ENCODE data around the gene TENT4A.
"Not testable (repeated sequence)": the region's sequence is repeated elsewhere in the genome, so short reads cannot be mapped to it uniquely, and the experiment has no call there.

TENT4A gene

DNA sequence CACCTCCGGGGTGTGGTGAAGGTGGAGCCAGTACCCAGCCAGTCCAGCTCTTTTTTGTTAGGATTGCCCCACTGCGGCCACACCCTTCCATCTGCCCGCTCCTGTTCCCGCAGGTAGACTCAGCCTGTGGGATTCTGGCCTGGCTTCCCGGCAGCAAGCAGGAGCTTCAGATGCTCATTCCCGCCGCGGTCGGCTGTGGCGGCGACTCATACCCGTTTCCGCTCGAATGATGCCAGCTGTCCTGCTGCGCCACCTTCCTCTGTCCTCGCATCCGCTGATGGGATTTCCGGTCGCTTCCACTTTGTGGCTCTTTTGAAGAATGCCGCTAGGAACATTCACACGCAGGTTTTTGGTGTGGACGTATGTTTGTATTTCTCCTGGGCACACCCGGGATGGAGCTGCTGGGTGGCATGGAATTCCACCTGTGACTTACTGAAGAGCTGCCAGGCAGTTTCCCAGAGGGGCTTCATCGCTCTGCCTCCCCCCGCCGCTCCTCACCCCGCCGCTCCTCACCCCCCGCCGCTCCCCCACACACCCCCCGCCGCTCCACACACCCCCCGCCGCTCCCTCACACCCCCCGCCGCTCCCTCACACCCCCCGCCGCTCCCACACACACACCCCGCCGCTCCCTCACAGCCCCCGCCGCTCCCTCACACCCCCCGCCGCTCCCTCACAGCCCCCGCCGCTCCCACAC lies 60.3 kb downstream of the TENT4A start:
- no peak for DNase-seq (ENCODE audit: low read depth)

DNA sequence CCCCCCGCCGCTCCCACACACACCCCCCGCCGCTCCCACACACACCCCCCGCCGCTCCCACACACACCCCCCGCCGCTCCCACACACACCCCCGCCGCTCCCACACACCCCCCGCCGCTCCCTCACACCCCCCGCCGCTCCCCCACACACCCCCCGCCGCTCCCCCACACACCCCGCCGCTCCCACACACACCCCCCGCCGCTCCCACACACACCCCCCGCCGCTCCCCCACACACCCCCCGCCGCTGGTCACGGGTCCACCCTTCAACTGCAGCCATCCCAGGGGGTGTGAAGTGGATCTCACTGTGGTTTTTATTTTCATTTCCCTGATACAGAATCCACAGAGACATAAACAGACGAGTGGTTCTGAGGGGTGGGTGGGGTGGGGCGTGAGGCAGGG lies 61.0 kb downstream of the TENT4A start:
- not testable (repeated sequence) for DNase-seq (ENCODE audit: low read depth)

DNA sequence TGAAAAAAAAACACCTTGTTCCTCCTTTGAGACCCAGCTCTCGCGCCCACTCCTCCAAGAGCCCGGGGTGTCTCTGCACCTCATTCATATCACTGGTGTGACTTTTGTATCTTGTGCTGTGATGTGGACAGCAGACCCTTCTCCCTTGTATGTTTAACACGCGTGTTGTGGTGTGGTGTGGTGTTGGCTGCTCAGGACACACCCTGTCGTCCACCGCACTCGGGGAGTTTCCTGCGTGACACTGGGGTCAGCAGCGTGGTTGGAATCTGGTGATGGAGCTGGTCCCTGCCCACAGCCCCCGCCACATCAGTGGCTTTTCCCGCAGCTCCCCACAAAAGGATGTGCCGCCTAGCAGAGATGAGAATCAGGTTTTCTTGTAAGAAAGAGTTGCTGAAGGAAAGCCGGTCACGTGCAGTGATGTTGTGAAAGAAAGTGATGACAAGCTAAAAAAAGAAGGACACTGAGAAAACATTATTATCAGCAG lies 61.5 kb downstream of the TENT4A start:
- no peak for DNase-seq (ENCODE audit: low read depth)

DNA sequence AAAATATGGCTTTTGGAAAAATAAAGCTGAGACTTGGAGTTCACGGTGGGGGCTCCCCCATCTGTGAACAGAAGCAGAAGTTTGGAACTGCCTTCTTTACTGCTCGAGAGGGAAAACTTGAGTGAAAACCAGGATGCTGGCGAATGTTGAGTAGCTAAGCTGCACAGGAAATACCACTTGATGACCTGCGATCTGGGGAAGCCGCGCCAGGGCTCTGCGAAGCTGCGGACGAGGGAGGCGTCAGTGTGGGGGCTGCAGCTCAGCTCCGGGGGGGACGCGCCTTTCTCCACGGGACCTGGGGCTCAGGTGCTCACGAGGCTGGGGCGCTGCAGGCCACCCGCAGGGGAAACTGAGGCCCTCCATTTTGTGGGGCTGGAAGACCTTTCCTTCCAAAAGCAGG lies 62.3 kb downstream of the TENT4A start:
- no peak for DNase-seq (ENCODE audit: low read depth)

DNA sequence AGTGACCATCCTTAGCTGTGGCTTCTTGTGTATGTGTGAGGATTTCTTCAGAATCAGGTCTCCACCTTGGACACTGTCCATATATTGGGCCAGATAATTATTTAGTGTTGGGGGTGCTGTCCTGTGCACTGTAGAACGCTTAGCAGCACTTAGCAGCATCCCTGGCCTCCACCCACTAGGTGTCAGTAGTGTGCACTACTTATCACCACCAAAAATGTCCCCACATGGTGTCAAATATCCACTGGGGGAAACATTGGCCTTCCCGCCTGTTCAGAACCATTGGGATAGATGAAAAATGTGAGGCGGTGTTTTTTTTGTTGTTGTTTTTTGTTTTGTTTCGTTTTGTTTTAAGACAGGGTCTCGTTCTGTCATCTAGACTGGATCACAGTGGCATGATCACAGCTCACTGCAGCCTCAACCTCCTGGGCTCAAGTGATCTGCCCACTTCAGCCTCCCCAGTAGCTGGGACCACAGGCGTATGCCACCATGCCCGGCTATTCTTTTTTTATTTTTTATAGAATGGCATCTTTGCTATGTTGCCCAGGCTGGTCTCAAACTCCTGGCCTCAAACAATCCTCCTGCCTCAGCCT lies 67.7 kb downstream of the TENT4A start:
- DNase-seq (ENCODE audit: low read depth), result no peak

DNA sequence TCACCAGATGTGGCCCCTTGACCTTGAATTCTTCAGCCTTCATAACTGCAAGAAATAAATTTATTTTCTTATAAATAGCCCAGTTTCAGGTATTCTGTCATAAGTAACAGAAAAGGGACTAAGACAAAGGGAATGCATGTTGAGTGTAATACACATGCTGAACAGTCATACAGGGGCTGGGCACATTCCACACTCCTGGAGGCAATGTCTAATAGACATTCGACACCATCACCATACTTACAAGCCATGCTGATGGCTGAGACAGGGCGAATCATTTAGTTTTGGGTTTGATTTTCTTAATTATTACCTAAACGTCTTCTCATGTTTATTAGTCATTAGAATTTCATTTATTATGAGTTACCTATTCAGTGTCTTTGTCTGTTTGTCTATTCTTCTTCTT lies 68.5 kb downstream of the TENT4A start:
- no peak for DNase-seq (ENCODE audit: low read depth)

DNA sequence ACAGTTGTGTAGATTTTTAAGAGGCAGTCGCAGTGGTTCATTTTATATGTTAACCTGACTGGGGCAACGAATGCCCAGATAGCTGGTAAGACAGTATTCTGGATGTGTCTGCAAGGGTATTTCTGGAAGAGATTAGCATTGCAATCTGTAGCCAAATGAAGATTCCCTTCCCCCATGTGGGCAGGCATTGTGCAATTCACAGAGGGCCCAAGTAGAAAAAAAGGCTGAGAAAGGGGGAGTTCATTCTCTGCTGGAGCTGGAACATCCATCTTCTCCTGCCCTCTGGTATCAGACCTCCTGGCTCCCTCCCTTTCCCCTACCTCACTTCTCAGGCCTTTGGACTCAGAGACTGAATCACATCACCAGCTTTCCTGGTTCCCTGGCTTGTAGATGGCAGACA lies 70.6 kb downstream of the TENT4A start:
- DNase-seq (ENCODE audit: low read depth), result no peak

DNA sequence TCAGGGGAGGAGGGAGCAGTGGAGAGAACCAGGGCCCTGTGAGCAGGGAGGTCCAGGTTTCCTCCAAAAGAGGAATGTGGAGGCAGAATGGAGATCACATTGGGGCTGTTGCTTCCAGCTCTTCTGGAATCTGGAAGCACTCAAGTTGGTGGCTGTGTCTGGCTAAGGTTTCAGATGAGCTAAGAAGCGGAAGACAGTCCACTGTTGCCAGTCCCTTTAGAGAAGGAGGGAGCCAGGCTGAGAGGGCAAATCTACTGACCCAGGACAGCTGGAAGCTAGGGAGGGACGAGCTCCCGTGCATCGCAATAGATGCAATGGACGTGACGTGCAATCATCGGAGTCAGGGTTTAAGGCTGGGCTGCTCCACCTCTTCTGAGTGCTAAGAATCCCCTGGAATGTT lies 71.2 kb downstream of the TENT4A start:
- DNase-seq (ENCODE audit: low read depth), result no peak

DNA sequence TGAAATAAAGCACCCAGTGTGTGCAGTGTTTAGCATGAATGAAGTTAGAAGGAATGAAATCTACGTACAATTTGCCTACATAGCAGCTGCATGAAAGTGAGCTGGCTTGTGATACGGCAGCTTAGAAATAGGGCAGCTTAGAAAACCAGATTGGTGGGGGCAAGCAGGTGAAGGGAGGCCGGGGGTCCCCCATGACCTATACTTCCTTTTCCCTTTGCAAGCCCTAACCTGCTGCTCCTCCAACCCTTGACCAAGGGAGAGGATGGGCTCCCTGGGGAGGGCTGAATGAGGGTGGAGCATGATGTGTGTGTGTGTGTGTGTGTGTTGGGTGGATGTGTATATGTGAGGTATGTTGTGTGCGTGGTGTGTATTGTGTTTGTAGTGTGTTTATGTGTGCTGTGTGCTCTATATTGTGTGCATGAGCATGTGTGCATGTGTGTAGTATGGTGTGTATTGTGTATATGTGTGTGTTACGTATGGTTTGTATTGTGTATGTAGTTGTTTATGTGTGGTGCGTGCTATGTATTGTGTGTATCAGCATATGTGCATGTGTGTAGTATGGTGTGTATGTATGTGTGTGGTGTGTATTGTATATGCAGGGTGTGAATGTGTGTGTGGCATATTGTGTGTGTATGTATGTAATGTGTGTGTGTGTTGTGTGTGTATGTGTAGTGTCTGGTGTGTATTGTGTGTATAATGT lies 72.1 kb downstream of the TENT4A start:
- no peak for DNase-seq (ENCODE audit: low read depth)

DNA sequence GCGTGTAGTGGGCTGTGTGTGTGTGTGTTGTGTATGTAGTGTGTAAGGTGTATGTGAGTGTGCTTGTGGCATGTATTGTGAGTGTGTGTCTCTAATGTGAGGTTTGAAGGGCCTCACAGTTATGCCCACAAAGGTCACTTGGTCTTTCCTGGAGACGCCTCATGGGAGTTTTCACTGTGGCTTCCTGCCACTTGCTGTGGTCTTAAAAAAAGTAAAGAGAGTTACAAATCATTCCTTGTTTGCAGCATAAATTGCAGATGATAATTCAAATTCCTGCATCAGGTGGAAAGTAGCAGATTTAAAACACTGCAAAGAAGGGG lies 72.6 kb downstream of the TENT4A start:
- no peak for DNase-seq (ENCODE audit: low read depth)

DNA sequence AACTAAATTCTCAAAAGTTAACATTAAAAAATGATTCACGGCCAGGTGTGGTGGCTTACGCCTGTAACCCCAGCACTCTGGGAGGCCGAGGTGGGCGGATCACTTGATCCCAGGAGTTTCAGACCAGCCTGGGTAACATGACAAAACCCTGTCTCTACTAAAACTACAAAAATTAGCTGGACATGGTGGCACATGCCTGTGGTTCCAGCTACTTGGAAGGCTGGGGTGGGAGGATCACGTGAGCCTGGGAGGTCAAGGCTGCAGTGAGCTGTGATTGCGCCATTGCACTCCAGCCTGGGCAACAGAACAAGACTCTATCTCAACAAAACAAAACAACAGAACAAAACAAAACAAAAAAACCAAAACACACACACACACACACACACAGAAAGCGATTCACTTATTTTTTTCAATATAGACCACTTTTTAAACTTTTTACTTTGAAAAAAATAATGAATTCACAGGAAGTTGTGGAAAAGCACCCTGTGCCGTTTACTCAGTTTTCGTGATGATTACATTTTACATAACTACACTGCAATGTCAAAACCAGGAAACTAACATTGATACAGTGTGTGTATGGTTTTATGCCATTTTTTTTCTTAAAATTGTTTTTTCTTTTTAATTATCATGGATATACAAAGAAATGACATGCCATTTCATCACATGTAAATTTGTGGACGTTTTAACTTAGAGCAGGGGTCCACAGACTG lies 73.7 kb downstream of the TENT4A start:
- DNase-seq (ENCODE audit: low read depth), result peak; percentile 32

DNA sequence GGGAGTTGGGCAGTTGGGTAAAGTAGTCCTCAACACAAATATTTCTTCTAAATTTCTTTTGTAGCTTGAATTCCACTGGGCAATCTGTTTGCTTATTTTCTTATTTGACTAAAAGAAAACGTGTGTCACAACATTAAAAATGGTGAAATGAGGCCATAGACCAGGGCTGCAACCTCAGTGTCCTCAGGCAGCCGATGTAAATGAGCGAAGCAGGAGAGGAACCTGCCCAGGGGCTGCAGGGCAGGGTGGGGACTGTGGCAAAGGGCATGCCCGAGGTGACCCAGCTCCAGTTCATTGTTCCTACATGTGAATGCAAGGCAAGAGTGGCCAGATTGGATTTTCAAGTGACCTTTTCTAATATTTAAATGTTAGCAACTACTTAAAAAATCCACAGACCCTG lies 74.7 kb downstream of the TENT4A start:
- DNase-seq (ENCODE audit: low read depth), result no peak

DNA sequence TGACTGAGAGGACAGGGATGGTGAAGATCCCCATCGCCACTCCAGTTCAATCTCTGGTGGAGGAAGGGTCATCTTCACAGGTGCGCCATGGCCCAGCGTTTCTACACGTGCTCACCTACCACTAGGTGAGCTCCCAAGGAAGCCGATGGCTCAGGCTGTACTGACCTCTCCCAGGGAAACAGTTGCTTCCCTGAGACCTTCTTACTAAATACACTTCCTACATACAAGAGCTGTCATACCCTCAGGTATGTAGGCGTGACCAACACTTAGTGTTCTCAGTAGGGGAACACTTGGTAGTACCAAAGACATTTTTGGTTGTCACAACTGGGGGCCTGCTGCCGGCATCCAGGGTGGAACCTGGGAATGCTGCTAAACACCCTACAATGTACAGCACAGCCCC lies 75.2 kb downstream of the TENT4A start:
- DNase-seq (ENCODE audit: low read depth), result no peak

DNA sequence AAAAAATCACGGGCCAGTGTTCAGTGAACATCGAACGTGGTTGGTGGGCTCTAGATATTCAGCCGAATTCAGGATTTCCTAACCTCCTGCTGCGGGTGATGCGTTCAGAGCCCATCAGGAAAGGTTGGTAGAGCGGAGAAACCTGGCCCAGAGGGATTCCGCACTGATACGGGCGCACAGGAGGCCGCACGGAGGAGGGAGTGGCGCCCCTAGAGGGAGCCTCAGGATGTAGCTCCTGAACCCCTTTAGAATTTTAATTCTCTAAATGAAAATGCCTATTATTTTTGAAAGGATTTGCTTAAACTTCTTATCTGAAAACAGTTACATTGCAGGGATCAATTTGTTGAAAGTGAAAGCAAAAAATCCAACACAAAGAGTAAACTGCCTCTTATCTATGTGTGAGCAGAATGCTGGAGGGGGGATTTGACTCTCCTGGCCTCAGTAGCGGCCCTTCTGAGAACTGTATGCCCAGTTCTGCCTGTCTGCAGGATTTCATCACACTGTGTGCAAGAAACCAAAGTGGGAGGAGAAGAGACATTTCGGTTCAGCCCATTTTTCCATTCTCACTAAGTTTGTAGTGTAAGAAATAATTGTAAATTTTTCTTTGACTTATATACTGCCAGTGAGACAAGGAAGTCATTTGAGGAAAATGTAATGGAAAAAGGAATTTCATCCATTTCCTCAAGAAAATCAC lies 75.9 kb downstream of the TENT4A start:
- no peak for DNase-seq (ENCODE audit: low read depth)

DNA sequence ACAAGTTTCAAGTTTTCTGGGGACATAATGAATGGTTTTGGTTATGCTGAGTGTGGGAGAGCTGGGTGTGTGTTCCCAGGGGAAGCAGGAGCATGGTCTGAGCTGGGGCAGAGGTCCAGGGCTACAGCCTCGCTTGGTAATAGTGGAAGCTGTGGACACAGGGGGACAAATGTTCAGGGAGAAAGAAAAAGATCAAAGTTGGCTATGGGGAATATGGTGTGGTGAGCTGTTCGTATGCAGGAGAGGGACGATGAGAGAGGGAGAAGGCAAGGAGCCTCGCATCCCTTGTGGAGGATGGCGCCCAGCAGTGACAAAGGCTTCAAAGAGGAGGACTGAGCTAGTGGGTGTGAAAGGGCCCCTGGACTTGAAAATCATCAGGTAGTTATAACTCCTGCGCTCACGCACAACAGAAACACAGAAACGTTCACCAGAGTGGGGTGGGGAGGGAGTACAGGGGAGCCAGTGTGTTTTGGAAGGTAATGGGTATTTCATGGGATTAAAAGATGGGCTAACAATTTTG lies 77.2 kb downstream of the TENT4A start:
- no peak for DNase-seq (ENCODE audit: low read depth)

DNA sequence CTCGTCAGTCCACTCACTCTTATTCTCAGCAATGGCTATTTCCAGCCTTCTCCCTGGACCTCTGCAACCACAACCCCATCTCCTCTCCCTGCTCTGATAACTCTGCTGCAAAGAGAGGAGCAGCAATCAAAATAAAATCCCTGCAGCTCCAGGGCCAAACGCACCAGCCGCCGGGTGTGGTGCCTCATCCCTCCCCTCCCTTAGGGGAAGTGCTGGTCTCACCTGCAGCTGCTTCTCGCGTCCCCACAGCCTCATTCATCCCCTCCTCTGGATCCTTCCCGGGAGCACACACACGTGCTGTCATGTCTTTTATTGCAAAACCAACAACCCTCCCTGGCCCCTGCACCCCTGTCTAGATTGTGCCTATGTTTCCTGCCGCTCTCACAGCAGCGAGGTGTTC lies 77.8 kb downstream of the TENT4A start:
- no peak for DNase-seq (ENCODE audit: low read depth)

DNA sequence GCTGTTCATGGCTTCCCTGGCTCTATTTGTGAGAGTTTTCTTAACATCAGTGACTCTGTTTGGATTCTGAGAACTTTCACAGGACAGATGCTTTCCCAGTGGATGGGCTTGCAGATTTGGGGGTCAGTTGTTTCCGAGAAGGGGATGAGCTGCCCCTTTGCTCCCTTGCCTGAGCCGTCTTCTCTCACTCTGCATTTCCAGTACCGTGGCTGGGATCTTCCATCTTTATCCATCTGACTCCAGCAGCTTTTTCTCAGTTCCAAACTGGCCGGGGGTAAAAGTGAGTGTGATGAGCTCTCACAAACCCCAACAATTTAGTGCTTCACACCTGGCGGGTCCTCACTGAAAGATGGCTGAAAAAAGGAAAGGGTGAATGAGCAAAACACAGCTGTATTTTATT lies 79.1 kb downstream of the TENT4A start:
- DNase-seq (ENCODE audit: low read depth), result no peak

DNA sequence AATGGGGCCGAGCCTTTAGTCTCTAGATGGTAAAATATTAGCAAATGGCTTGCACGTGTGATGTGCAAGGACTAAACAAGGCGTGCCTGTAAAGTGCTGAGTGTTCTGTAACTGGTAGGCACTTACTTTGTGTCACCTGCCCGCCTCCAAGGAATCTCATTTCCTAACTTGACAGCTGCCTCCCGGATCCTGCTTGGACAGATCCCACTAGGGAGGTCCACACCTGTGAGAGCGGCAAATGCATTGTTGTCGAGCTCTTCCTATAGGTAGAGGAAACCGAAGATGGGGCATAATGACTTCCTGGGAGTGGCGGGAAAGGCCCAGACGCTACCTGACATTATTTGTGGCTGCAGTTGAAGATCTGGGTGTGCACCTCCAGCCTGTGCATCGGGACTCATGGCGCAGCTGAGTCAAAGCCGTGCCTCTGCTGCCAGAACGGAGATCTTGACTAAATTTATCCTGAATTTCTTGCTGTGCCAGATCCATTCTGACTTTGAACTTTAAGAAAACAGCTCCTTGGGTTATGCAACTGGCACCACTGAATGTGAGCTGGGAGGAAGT lies 79.8 kb downstream of the TENT4A start:
- DNase-seq (ENCODE audit: low read depth), result no peak

DNA sequence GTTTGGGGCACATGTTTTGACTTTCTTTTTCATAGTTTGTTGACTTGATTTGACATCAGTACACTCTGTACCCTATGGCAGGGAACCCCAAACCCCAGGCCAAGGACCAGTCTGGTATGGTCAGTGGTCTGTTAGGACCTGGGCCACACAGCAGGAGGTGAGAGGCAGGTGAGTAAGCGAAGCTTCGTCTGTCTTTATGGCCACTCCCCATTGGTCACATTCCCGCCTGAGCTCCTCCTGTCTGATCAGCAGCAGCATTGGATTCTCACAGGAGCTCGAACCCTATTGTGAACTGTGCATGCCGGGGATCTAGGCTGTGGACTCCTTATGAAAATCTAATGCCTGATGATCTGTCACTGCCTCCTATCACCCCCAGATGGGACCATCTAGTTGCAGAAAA lies 88.0 kb downstream of the TENT4A start:
- DNase-seq (ENCODE audit: low read depth), result no peak

DNA sequence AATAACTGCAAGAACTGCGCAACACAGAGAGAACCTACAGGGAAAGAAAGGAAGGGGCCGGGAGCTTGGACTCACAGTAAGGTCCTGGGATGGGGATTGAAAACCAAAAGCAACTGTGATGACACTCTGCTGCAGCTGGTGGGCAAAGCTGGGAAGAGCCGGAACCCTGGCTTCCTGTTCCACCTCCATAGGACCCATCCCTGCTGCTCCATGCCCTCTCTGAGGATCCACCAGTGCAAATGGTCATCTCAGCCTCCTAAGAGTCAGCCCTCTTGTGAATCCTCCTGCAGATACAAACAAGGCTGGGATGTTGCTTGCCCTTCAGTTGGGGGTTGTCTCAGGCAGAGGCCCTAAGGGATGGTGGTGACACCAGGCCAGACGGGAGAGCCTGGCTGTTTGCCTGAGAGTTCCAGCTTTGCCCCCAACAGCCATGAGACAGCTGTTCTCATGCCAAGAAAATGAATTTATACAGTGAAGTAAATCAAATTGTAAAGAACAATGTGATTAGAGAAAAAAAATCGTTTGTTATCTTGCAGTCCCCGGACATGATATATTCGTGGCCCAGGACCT lies 90.8 kb downstream of the TENT4A start:
- no peak for DNase-seq (ENCODE audit: low read depth)

DNA sequence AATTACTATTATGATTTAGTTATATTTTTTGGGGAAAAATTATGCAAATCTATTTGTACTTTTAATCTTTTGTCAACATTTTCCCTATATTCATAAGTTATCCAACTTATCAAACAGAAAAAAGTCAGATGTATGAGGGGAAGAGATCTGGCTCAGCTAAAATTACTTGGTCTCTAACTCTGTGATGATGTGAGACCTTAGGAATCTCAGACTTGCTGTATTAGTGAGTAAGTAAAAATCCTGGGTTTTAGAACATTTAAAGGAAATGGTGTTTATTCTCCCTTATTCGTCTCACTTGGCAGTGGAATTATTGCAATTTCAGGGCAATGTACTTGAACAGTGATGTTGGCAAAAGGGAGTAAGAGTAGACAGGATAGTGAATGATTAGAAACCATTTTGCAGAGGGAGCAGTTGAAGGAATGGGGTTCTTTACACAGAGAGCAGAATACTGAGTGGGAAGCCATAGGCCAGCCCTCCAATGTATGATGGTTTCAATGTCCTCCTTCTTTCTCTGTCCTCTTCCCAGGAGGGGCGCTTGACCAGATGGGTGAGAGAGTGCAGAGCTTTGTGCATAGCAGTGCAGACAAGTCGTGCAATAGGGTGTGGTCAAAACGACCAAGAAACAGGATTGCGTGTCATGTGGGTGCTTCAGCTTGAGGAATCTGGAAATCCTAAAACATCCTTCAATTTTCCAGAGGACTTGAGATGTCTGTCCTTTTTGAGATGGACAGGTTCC lies 91.7 kb downstream of the TENT4A start:
- peak; percentile 31 for DNase-seq (ENCODE audit: low read depth)

Measured in GM04503 (cell line).